M059J (cell line): ENCODE data around the gene HPCAL1. TPM values are rescaled to one million over a fixed set of nuclear protein-coding genes. Genes with fewer than 3 reads are reported as not detected.

Source experiments
- DNase-seq: peaks from one replicate; pipeline ENCODE4 v3.0.0-alpha.2; 2012; ENCODE audit warnings: low read depth
- total RNA-seq: library from RNA; depleted of rRNA; stranded (reverse); fragments of >200 nt; shearing (Covaris generic); gene quantifications from 2 replicates; pipeline ENCODE4 v1.2.3, GENCODE V29; 2014

The HPCAL1 gene
- total RNA-seq, 1 experiment from 2014 or later, result 267 TPM

DNA sequence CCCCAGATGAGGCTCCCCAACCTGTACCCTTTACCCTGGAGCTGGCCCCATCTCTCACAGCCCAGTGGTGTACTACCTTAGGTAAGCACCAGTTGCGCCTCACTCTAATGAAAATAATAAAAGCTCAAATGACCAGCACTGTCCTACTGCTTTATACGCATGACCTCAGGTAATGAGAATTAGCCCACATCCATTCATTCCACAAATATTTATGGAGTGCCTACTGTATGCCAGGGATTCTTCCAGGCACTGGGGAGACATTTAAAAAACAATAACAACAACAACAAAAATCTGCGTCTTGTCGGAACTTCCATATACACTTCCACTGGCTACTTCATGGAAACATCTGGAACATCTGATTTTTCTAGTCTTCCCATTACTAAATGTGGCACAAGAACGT is 20.8 kb downstream of the HPCAL1 start:
- no peak for DNase-seq

DNA sequence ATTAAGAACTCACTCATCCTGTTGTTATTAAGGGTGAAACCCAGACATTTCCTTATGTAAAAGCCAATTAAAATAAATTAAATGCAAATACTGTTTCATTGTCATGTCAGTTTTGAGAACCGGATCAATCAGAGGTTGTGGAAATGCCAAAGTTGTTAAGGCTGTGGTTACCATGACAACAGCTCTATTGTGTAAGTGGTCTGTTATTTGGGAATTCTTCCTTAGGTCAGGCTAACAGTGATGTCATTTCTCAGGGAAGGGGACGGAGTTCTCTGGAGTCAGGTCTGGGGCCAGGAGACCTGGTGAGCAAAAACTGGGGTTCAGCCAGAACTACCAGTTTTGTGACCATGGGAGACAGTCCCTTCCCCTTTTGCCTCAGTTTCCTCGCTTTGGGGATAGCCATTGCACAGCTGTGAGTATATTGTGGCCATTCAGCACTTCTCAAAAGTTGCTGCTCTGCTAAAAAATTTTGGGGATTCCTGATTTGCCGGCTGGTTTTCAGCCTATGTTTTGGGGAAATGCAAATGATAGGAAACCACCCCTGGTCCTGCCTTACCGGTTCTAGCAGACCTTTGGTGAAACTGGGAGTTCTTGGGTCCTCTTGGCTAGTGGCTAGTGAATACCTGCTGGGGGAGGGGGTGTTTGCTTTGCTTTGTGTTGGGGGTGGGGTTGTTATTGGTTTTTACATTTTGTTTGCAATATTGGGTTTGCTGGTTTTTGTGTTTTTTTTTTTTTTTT is 21.6 kb downstream of the HPCAL1 start:
- peak; percentile 55 for DNase-seq

DNA sequence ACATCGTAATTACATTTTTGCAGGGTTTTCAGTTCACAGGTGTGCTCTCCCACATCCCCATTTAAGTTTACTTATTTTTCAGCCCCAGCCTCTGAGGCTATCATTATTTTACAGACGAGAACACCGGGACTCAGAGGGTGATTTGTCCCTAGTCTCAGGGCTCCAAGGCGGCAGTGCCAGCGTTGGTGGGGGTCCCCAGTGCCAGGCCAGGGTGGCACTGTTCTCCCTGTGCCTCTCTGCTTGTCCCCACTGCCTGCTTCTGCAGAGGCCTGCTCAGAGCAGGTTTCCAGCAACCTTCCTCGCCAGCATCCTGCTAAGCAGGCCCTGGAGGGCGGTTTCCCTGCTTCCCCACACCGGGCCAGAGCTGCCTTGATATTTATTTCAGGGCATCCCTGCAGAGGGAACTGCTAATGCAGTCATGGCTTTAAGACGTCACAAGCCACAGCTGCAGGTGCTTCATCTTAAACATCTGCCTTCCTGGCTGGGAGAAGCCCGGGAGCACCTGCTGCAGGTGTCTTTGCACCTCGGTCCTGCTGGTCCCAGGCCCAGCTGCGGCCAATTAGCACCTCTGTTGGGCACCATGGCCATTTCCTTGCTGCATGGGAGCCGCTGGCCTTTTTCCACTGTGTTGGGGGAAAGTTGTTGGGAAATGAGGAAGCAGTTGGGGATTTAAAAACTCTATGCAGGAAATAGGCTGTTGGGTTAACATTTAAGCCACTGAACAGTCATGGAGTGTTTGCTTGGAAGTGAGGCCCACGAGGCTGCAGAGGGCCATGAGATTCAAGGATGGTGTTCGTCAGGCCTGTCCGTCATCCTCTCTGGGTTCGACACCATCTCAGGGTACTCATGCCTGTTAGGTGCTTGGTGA is 22.8 kb downstream of the HPCAL1 start:
- no peak for DNase-seq

DNA sequence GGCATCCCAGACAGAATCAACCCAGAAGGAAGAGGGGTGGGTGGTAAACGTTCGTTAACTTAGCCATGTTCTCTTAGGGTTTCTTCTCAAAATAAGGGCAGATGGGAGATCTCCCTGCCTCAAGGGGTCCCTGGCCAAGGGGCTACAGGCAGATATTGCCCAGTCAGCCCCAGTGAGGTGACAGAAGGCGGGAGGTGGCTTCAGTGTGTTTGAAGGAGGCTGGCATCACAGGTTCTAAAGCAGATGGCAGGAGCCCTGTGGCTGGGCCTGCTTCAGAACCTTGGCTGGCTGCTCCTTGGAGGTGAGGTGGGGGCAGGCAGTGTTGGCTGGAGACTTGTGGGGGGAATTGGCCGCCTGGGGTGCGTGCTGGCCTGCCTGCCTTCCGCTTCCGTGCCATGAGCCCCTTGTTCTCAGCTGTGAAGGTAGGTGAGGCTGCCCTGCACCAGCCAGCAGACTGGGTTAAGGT is 23.5 kb downstream of the HPCAL1 start:
- DNase-seq, result no peak

DNA sequence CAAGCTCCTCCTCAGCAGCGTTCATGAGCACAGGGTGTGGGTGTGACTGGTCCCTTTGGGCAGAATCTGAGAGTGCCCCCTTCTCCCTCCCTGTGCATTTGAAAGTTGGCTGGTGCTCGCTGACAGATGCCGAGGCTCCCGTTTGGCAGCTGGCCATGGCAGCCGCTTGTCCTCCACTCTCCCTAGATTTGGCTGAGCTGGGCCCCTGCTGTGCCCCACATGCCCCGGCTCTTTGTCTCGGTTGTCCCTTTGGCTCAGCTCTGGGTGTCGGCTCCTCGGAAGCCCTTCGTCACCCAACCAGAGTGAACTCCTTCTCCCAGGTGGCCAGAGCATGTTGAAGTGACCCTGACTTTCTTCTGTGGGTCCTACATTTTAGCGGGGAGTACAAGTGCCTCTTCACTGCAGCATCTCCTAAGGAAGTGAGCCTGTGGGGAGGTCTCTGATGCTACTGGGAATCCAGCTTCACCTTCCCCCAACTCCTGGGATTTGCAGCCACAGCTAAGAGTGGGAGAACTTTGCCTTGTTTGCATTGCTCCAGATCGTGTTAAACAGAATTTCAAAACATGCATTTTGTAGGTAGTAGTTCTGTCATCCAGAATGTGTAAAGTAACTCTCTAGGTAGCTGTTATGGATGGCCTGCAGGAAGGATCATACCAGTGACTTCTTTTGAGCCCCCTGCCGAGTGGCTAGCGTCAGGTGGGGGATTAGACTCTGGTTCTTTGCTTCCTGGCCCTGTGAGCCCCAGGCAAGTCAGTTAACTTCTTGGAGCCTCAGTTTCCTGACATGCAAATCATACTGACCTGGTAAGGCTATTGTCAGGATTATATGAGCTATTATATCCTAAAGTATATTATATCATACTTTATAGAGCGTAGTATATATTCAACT is 24.2 kb downstream of the HPCAL1 start:
- DNase-seq, result no peak

DNA sequence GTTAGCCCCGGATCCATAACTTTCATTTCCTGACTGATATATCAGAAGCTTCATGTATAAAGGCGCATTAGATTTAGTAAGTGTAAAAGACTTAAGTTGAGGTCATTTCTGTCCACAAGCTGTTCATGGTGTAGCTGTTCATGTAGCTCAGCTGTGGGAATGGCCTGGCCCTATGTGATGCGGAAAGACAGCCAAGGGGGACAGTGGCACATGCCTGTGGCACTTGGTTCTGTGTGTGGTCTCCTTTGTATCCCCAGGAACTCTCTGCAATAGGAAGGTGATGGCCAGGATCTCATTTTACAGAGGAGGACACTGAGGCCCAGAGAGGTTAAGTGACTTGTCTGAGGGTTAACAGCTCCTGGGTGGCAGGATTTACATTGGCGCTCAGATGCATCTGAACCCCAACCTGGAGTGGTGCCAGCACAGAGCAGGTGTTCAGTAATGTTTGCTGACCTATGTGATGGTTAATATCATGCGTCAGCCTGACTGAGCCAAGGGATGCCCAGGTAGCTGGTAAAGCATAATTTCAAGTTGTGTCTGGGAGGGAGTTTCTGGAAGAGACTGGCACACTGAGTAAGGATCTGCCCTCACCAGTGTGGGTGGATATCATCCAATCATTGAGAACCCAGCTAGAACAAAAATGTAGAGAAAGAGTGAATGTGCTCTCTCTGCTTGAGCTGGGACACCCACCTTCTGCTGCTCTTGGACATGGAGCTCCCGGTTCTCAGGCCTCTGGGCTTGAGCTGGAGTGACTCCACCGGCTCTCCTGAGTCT is 25.4 kb downstream of the HPCAL1 start:
- peak; percentile 60 for DNase-seq

DNA sequence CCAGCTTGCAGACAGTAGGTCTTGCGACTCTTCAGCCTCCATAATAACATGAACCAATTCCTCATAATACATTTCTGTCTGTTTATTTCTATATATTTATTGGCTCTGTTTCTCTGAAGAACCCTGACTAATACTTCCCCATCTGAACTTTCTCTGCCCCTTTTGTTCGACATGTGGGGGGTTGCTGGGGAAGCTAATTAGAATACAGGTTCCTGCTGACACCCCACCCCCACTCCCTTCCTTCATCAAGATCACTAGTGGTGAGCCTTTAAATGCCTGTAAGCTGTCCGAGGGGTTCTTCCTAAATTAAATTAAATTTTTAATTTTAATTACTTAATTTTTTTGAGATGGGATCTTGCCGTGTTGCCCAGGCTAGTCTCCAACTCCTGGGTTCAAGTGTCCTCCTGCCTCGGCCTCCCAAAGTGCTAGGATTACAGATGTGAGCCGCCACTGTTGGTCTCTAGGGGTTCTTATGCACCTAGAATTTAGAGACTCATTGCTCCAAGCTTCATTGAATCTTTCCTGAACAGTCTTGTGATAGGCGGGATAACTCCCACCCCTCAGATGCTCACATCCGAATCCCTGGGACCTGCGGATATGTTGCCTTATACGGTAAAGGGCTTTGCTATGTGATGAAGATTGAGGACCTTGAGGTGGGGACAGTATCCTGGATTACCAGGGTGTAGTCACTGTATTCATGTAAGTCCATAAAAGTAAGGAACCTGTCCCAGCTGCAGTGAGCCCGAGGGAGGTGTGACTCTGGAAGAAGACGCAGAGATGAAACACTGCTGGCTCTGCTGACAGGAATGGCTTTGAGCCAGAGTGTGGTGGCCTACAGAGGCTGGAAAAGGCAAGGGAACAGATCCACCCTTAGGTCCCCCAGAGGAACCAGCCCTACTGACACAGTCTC is 26.2 kb downstream of the HPCAL1 start:
- peak; percentile 40 for DNase-seq

DNA sequence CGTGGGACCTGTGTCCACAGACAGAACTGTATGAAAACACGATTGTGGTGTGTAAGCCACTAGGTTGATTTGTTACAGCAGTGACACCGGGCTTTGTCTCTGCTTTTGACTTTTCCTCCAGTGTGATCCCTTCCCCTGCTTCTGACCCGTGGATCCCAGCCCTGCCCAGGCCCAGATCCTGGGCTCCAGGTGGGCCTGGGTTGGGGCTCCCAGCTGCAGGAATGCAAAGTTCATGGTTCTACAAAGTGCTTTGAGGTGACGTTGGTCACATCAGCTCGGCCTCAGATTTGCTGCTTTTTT is 26.8 kb downstream of the HPCAL1 start:
- DNase-seq, result no peak

DNA sequence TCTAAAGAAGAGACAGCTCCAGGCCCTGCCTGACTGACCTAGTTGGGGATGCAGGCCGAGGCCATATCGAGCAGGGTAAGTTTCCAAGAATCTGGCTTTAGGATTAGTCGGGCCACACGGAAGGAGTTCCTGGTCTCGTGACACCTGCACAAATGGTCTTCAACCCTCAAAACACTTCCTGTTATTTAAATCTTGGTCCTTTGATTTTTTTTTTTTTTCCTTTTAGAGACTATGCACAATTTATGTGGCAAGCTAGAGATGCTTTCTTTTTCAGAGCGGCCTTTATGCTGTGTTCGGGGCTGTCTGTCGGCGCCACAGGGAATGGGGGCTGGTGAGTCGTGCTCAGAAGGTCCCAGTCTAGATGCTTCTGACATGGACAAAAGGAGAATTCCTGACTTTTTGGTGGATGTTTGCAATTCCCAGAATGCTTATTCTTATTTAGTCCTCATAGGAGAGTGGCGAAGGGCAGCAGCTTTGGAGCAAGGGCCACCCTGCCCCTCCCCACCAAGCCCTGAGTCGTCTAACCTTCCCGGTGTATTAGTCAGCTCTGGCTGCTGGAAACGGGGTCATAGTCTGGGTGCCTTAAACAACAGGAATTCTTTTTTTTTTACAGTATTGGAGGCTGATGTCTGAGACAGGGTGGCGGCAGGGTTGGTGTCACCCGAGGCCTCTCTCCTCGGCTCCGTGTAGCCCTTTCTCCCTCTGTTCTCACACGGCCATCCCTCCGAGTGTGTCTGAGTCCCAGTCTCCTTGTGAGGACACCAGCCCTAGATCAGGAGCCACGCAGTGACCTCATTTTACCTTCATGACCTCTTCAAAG is 27.4 kb downstream of the HPCAL1 start:
- peak; percentile 83 for DNase-seq

DNA sequence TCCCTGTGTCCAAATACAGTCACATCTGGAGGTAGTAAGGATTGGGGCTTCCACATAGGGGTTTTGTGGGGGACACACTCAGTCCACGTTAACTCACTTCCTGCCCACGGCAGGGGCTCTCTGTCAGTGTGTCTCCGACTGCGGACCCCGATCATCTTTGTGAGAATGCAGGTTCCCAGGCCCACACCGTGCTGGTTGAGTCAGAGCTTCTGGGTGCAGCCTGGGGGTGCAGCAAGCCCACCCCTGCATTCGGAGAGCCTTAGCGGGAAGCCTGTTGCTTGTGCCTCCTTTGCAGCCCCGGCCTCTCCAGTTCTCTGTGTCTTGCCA is 28.0 kb downstream of the HPCAL1 start:
- no peak for DNase-seq

DNA sequence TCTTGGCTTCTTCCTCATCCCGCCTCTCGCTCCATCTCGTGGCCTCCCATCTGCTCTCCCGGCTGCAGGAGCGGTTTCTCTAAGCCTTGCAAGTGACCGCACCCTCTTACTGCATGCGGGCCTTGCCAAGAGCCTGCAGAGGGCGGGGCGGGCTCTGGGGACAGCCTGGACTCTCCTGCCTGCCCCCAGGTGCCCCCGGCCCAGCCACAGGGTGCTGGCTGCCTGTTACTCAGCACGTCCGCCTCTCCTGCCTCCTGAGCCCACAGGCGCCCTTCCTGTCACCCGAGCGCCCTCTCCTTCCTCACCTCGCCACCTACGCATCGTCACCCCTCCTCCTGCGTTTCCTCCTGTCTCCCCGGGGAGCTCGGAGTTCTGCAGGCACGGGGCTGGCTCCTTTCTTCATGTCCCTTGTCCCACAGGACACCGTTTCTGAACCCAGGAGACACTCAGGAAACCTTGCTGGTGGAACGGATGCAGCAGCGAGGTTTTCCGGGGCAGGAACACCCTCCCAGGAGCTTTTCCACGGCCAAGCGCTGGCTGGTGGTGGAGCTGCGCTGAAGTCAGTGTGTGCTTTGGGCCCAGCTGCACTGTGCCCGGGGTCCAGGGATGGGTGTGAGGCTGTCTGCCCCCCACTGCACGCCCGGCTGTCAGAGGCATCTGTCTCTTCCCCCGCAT is 28.5 kb downstream of the HPCAL1 start:
- DNase-seq, result no peak

DNA sequence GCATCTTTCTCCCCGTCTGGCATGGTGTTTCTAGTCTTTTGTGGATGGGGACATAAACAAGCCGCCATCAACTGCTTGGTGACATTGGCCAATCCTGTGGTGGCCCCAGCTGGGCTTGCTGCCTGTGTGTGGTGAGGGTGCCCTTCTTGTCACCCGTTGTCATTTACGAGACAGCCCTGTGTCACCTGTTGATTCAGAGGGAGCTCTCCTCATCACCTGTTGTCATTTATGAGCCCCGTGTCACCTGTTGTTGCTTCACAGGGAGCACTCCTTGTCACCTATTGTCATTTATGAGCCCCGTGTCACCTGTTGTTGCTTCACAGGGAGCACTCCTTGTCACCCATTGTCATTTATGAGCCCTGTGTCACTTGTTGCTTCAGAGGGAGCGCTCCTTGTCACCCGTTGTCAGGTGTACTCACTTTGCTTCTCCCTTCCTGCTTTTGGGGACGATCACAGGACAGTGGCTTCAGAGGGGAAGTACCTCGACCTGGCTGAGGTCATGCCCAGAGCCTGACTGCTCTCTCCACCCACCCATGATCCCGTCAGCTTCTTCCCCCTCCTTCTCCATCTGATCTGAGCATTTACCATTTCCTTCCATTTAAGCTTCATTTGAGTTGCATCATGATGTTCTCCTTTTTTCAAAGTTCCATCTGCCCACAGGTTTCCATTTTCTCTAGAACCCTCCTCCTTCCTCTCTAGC is 29.1 kb downstream of the HPCAL1 start:
- no peak for DNase-seq

DNA sequence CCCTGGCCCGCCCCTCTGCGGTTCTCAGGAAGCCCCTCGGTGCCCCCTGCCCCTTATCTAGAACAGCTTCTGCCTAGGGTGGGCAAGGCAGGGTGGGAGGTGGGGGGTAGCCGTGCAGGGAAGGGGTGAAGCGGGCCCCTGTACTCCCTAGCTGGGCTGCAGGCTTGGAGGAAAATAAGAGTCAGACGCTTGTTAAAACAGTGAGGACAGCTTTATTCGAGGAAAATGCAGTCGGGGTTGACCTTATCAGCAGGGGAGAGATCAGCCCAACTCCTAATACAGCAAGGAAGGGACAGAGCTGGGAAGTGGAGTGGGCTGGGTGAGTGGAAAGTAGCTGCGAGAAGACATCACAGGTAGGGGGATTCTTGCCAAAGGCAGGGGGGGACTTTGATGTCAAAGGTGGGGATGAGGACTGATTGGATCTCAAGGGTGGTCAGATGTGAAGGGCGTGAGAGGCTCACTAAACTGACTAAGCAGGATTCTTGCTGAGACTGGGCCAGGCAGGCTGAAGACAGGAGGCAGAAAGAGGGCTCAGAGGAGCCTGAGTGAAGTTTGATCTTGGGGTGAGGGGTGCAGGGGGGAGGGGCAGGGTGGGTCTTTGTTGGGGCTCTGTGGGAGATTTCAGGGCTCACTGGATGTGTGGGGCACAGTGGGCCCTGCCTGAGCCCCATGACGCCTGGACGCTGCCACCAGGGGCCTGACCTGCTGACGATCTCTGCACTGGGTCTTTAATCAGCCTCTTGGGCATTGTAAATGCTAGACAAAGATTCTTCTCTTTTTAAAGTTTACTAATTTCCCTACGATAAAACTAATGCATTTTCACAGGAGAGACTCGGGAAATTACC is 29.9 kb downstream of the HPCAL1 start:
- no peak for DNase-seq

DNA sequence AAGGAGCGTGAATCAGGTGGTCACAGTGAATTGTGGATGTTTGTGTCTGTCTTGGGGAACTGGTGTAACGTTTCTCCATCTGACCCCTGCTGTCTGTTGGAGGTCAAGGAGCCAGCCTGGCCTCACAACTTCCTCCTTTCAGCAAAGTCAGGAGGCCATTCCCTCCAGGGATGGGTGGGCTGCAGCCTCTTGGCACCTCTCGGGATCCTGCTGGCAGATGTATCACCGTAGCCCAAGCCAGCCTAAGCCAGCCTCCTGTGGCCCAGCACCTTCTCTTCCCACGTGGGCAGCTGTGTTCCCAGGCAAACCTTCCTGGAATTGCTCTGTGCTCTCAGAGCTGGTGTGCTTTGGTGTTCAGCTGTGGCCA is 30.5 kb downstream of the HPCAL1 start:
- no peak for DNase-seq

DNA sequence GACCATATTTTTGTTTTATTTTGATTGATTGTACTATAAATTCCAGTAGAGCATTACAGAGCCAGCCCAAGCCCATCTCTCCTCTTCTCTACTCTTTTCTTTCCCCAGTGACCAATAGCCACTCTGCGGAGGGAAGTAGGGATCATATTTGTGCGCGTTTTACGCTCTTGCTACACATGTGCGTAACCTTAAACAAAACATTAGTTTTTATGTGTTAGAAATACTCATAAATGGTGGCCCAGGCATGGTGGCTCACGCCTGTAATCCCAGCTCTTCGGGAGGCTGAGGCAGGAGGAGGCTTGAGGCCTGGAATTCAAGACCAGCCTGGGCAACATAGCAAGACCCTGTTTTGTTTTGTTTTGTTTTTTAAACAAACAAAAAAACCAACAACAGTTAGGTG is 31.3 kb downstream of the HPCAL1 start:
- DNase-seq, result no peak

DNA sequence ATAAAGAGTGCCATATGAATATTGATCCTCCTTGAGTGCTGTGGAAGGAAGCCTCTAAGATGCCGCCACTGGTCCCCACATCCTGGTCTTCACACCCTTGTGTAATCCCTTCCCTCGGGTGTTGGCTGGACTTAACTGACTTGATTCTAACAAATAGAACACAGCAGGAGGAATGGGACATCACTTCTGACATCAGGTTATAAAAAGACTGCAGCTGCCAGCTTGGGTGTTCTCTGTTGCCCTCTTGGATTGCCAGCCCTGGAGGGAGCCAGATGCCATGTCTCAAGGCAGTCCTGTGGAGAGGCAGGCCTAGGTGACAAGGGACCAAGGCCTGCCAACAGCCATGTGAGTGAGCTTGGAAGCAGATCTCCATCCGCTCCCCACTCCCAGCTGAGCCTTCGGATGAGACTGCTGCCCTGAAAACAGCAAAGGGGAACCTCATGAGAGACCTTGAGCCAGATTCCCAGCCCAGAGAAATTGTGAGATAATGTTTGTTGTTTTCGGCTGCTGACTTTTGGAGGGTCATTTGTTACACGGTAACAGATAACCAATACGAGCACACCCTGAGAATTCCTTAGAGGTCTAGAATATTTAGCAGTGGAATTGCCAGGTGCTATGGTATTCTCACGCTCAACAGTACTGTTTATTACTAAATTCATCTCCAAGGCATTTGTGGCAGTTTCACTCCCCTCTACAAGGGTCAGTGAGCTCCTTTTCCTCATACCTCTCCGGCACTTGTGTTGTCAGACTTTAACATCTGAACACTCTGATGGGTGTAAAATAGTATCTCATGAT is 32.5 kb downstream of the HPCAL1 start:
- no peak for DNase-seq

DNA sequence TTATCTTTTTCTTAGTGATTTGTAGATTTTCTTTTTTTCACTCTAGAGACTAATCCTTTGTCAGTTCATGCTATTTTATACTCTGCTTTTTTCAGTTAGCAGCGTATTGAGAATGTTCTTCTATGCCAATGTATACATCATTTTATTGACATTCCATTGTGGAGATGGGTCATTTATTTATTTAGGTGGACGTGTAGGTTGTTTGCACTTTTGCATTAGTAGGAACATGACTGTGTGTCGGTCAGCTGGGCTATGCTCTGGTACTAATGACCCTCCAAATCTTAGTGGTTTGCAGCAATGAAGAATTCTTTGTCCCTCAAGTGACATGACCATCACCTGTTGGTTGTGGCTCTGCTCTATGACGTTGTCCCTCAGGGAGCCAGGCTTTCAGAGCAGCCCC is 33.6 kb downstream of the HPCAL1 start:
- no peak for DNase-seq
